Measurements from ENCODE around the gene C3. TPM values are rescaled to one million over a fixed set of nuclear protein-coding genes. Genes with fewer than 3 reads are reported as not detected.

Gene C3
- polyA plus RNA-seq, 3 donors = 2.4 to 5.3 (median 3.2) TPM

- H3K9me3 Mint-ChIP-seq = peaks cover 0 to 11% (median 0%) of the 10 kb centered on the region in 7 donors
- intact Hi-C loops (cut with micrococcal nuclease) = loop anchor here in 1 of 2 donors (5.0 kb wide), 1 partner anchor 72 kb away; the partner anchor contains the start of genes GPR108 and TRIP10
- H3K4me3 Mint-ChIP-seq = no peak overlapping the region
- Histone ChIP-seq H3K27ac (ENCODE audit: low read depth in 1 of 2, low read length in 2 of 2) (no peak overlapping the region), H3K4me2 (replicated peaks; ENCODE audit: extremely low read depth, low read length, poor library complexity, severe bottlenecking) (no peak overlapping the region), H4K20me1 (ENCODE audit: insufficient read depth, low read length) (no peaks in the 10 kb centered on the region), H3K4me3 (replicated peaks in 1 of 3; ENCODE audit: low read depth in 2 of 3, low read length in 3 of 3) (no peak overlapping the region), H3K4me1 (ENCODE audit: control insufficient read depth in 1 of 2, insufficient read depth in 2 of 2, low read length in 2 of 2) (peaks cover 71 to 88% of the 10 kb centered on the region in 2 donors), H3K36me3 (replicated peaks in 1 of 2; ENCODE audit: control insufficient read depth in 1 of 2, insufficient read depth in 2 of 2, low read length in 2 of 2) (peaks cover 11 to 24% of the 10 kb centered on the region in 2 donors), H3K9ac (ENCODE audit: insufficient read depth, low read length, poor library complexity, severe bottlenecking) (no peak overlapping the region), H3K9me3 (replicated peaks in 1 of 2; ENCODE audit: control insufficient read depth in 1 of 2, insufficient read depth in 1 of 2, low read length in 2 of 2) (no peaks in the 10 kb centered on the region), H3K27me3 (ENCODE audit: control insufficient read depth in 2 of 2, insufficient read depth in 2 of 2, low read length in 2 of 2) (peaks cover 14 to 18% of the 10 kb centered on the region in 2 donors), H2AFZ (ENCODE audit: insufficient read depth, low read depth, low read length, poor library complexity, severe bottlenecking) (no peak overlapping the region), H3K79me2 (ENCODE audit: insufficient read depth, low read length) (peaks cover 33% of the 10 kb centered on the region)
- TF ChIP-seq CTCF (IDR thresholded peaks at IDR 0.05) = no peak
- H3K27ac Mint-ChIP-seq = peak overlapping the region in 2 of 7 donors; percentile 50 to 57
- peaks cover 37% of the 10 kb centered on the region for H3K4me1 Mint-ChIP-seq
- H3K27me3 Mint-ChIP-seq (ENCODE audit: low read depth in 3 of 3) = peaks cover 2 to 28% (median 27%) of the 10 kb centered on the region in 3 donors
- DNase-seq = no peak
- 98% methylated on average over 17 of the region's 17 CpGs for WGBS (ENCODE audit: insufficient coverage)
- peaks cover 30 to 34% of the 10 kb centered on the region in 2 donors for H3K36me3 Mint-ChIP-seq
Measured at GRCh38 chr19:6664916-6665315, 55.5 kb downstream of the C3 start.

GRCh38 chr19:6663236-6664201 lies 56.9 kb downstream of the C3 start:
- Histone ChIP-seq H3K9me3 (replicated peaks in 1 of 2; ENCODE audit: control insufficient read depth in 1 of 2, insufficient read depth in 1 of 2, low read length in 2 of 2) (no peaks in the 10 kb centered on the region), H3K27ac (ENCODE audit: low read depth in 1 of 2, low read length in 2 of 2) (peak overlapping the region; percentile 16 to 77), H3K4me2 (replicated peaks; ENCODE audit: extremely low read depth, low read length, poor library complexity, severe bottlenecking) (no peak overlapping the region), H4K20me1 (ENCODE audit: insufficient read depth, low read length) (no peaks in the 10 kb centered on the region), H3K4me1 (ENCODE audit: control insufficient read depth in 1 of 2, insufficient read depth in 2 of 2, low read length in 2 of 2) (peaks cover 57 to 74% of the 10 kb centered on the region in 2 donors), H3K9ac (ENCODE audit: insufficient read depth, low read length, poor library complexity, severe bottlenecking) (no peak overlapping the region), H2AFZ (ENCODE audit: insufficient read depth, low read depth, low read length, poor library complexity, severe bottlenecking) (no peak overlapping the region), H3K27me3 (ENCODE audit: control insufficient read depth in 2 of 2, insufficient read depth in 2 of 2, low read length in 2 of 2) (peaks cover 16 to 30% of the 10 kb centered on the region in 2 donors), H3K4me3 (replicated peaks in 1 of 3; ENCODE audit: low read depth in 2 of 3, low read length in 3 of 3) (no peak overlapping the region), H3K79me2 (ENCODE audit: insufficient read depth, low read length) (peaks cover 19% of the 10 kb centered on the region), H3K36me3 (replicated peaks in 1 of 2; ENCODE audit: control insufficient read depth in 1 of 2, insufficient read depth in 2 of 2, low read length in 2 of 2) (peaks cover 11 to 24% of the 10 kb centered on the region in 2 donors)
- WGBS (ENCODE audit: insufficient coverage) = 77% methylated on average over 6 of the region's 14 CpGs
- intact Hi-C loops (cut with micrococcal nuclease) = loop anchor here in 1 of 2 donors (5.0 kb wide), 1 partner anchor 74 kb away; the partner anchor contains the start of genes GPR108 and TRIP10
- Mint-ChIP-seq H3K27me3 (ENCODE audit: low read depth in 3 of 3) (peaks cover 13 to 41% (median 41%) of the 10 kb centered on the region in 3 donors), H3K9me3 (peaks cover 0 to 17% (median 3%) of the 10 kb centered on the region in 7 donors), H3K4me3 (no peak overlapping the region), H3K27ac (no peak overlapping the region), H3K36me3 (peaks cover 32 to 34% of the 10 kb centered on the region in 2 donors), H3K4me1 (peaks cover 23% of the 10 kb centered on the region)
- peak; percentile 87 to 94 (median 93) for DNase-seq
- TF ChIP-seq CTCF (IDR thresholded peaks at IDR 0.05) = no peak

Measured in CD14-positive monocyte (primary cell).